Nephron progenitor cell (in vitro differentiated cells): ENCODE measurements around the gene MBOAT2.

Source experiments
- DNase-seq: peaks from one replicate; pipeline ENCODE4 v3.0.0; 2021
- H3K27ac Mint-ChIP-seq: 2 replicates; pipeline ENCODE4 v1.8.0; 2021; ENCODE audit warnings: mild to moderate bottlenecking, moderate library complexity, mixed read lengths
- H3K27me3 Mint-ChIP-seq: 2 replicates; pipeline ENCODE4 v1.8.0; 2021; ENCODE audit warnings: mild to moderate bottlenecking, low read depth, mixed read lengths; ENCODE audit not compliant: poor library complexity
- H3K36me3 Mint-ChIP-seq: 2 replicates; pipeline ENCODE4 v1.8.0; 2021; ENCODE audit warnings: low read depth, mixed read lengths
- H3K4me1 Mint-ChIP-seq: 2 replicates; pipeline ENCODE4 v1.8.0; 2021; ENCODE audit warnings: mixed read lengths
- H3K4me3 Mint-ChIP-seq: 2 replicates; pipeline ENCODE4 v1.8.0; 2021; ENCODE audit warnings: mild to moderate bottlenecking, moderate library complexity, mixed read lengths
- H3K9me3 Mint-ChIP-seq: 2 replicates; pipeline ENCODE4 v1.8.0; 2021; ENCODE audit warnings: mild to moderate bottlenecking, moderate library complexity, mixed read lengths
- CTCF ChIP-seq: fragments of 200-600 bp; sonication (generic); IDR thresholded peaks from 2 replicates; pipeline ENCODE4 v1.5.0; 2021; ENCODE audit warnings: antibody characterized with exemption

MBOAT2 gene

GRCh38 chr2:9013403-9013802 is 9.9 kb upstream of the MBOAT2 start:
- TF ChIP-seq CTCF, result no peak
- Mint-ChIP-seq H3K36me3 (no peaks in the 10 kb centered on the region), H3K9me3 (no peaks in the 10 kb centered on the region), H3K27me3 (peaks cover 20% of the 10 kb centered on the region), H3K27ac (no peak overlapping the region), H3K4me1 (peaks cover 10% of the 10 kb centered on the region), H3K4me3 (no peak overlapping the region)
- no peak for DNase-seq

- H3K4me3 Mint-ChIP-seq, result no peak overlapping the region
- no peaks in the 10 kb centered on the region for H3K36me3 Mint-ChIP-seq
- peaks cover 8% of the 10 kb centered on the region for H3K4me1 Mint-ChIP-seq
- H3K27ac Mint-ChIP-seq, result no peak overlapping the region
- TF ChIP-seq CTCF, result no peak
- peaks cover 20% of the 10 kb centered on the region for H3K27me3 Mint-ChIP-seq
- DNase-seq, result no peak
- no peaks in the 10 kb centered on the region for H3K9me3 Mint-ChIP-seq
These were observed 7.4 kb upstream of the MBOAT2 start for GRCh38 chr2:9010866-9011265.

DNA sequence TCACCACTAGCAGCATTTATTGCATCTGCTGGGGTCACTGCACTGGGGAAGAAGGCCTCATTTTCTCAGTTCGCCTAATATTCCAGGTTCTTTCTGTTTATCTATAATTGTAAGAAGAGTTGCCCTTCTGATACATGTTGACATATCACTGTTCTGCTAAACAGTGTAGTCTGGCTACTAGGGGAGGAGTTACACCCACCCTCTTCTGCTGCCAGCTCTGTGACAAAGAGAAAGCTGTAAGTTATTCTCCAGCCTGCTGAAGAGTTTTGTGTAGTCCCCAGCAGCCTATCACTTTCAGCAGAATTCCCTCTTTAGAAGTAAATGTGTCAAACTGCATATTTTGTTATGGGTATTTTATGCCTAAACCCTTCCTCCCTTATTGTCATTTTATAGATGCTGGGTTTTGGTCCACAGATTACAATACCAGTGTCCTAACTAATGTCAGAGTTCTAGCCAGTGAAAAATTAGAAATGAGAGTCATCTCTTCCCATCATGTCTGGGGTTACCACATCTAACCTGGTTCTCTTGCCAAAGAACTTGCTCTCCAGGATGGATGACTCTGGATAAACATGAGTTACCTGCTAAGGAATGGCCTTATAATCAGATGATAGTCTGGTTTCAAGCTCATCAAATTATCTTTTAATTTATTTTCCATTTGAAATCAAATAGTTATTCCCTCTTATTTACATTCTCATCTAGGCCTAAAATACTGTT is 5.6 kb upstream of the MBOAT2 start:
- peaks cover 10% of the 10 kb centered on the region for H3K9me3 Mint-ChIP-seq
- no peak for TF ChIP-seq CTCF

DNA sequence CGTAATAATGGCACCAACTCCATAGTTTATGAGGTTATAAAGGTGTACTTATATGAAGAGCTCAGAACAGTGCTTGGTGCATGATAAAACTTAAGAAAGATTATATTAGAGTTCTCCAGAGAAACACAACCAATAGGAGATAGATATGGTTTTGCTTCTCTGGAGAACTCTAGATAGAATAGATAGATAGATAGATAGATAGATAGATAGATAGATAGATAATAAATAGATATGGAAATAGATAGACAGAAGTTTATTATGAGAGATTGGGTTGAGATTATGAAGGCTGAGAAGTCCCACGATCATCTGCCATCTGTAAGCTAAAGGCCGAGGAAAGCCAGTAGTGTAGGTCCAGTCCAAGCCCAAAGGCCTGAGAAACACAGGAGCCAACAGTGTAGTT is 2.9 kb upstream of the MBOAT2 start:
- H3K4me3 Mint-ChIP-seq, result no peak overlapping the region
- peaks cover 10% of the 10 kb centered on the region for H3K9me3 Mint-ChIP-seq
- H3K36me3 Mint-ChIP-seq, result peaks cover 7% of the 10 kb centered on the region
- no peak for DNase-seq
- TF ChIP-seq CTCF, result no peak
- peaks cover 5% of the 10 kb centered on the region for H3K27me3 Mint-ChIP-seq
- peaks cover 30% of the 10 kb centered on the region for H3K4me1 Mint-ChIP-seq
- H3K27ac Mint-ChIP-seq, result no peak overlapping the region

More for the DNA sequence above, 5.6 kb upstream of the MBOAT2 start:
- DNase-seq, result no peak
- no peak overlapping the region for H3K4me3 Mint-ChIP-seq
- H3K36me3 Mint-ChIP-seq, result peaks cover 7% of the 10 kb centered on the region
- peaks cover 20% of the 10 kb centered on the region for H3K27me3 Mint-ChIP-seq
- H3K27ac Mint-ChIP-seq, result peak overlapping the region; percentile 45
- H3K4me1 Mint-ChIP-seq, result peaks cover 17% of the 10 kb centered on the region

GRCh38 chr2:9004338-9005204 is 1.1 kb upstream of the MBOAT2 start:
- Mint-ChIP-seq H3K4me1 (peaks cover 33% of the 10 kb centered on the region), H3K27me3 (peaks cover 10% of the 10 kb centered on the region), H3K27ac (no peak overlapping the region), H3K36me3 (peaks cover 7% of the 10 kb centered on the region), H3K4me3 (peak overlapping the region; percentile 81), H3K9me3 (peaks cover 10% of the 10 kb centered on the region)
- no peak for TF ChIP-seq CTCF
- no peak for DNase-seq

GRCh38 chr2:9003366-9003615 is 193 bp downstream of the MBOAT2 start:
- Mint-ChIP-seq H3K27ac (no peak overlapping the region), H3K36me3 (peaks cover 7% of the 10 kb centered on the region), H3K9me3 (peaks cover 10% of the 10 kb centered on the region), H3K4me3 (no peak overlapping the region), H3K4me1 (peaks cover 37% of the 10 kb centered on the region), H3K27me3 (peaks cover 11% of the 10 kb centered on the region)
- TF ChIP-seq CTCF, result no peak
- DNase-seq, result no peak
